M059J (cell line): ENCODE results near the gene ACTR3C. TPM values are rescaled to one million over a fixed set of nuclear protein-coding genes. Genes with fewer than 3 reads are reported as not detected.
"Not testable (repeated sequence)": the region's sequence is repeated elsewhere in the genome, so short reads cannot be mapped to it uniquely, and the experiment has no call there.

Experiments used
- DNase-seq: peaks from one replicate; pipeline ENCODE4 v3.0.0-alpha.2; 2012; ENCODE audit warnings: low read depth
- total RNA-seq: library from RNA; depleted of rRNA; stranded (reverse); fragments of >200 nt; shearing (Covaris generic); gene quantifications from 2 replicates; pipeline ENCODE4 v1.2.3, GENCODE V29; 2014

ACTR3C gene
- total RNA-seq, 1 experiment from 2014 or later = not detected

DNA sequence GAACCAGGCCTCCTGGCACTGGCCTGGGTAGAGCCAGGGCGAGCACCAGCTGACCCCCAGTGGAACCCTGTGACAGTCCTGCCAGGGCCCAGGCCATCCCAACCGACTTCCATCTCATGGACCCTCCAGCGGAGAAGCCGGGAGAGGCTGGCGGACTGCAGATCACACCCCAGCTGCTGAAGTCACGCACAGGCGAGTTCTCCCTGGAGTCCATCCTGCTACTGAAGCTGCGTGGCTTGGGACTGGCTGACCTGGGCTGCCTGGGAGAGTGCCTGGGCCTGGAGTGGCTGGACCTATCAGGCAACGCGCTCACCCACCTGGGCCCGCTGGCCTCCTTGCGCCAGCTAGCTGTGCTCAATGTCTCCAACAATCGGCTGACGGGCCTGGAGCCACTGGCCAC is 13.4 kb upstream of the ACTR3C start:
- DNase-seq = no peak

DNA sequence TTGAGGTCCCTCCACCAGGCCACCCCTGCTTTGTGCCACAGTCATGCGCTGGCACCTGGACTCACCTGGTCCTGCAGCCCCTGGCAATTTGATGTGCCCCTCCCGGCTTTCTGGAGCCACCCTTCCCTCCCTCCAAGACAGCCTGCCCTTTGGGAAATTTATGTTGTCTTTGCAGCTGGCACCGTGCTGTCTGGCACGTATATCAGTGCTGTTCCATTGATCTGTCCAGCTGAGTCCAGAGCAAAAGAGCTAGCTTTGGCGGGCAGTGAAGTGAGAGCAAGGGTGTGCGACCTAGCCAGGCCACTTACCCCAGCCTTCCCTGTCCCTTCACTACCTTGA is 12.4 kb upstream of the ACTR3C start:
- DNase-seq = no peak

DNA sequence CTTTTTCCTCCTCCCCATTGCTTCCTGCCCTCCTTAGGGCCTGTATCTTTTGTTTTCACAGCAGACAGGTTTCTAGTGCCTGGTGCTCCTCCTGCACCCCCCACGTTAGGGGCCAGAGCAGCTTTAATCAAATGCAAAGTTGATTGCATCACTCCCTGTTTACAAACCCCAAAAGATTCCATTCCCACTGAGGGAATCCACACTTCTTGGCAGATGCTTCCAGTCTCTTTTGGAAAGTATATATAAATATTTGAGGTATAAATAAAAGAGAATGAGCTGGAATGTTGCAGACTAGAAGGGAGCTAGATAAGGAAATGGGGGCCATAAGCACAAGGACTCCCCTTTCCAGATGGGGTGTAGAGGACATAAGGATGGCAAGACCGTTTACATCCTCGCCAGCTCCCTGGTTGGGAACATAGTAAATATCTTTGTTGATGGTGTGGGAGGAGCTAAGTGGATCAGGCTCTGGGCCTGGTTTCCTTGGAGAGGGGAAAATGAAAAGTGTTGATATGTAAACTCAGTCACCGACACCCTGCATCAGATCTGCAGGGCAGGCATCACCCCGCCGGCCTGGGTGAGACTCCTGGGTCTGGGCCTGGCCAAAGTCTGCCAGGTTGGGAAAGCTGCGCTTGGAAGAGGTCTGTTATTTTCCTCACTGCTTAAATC is 11.9 kb upstream of the ACTR3C start:
- peak; percentile 77 for DNase-seq

DNA sequence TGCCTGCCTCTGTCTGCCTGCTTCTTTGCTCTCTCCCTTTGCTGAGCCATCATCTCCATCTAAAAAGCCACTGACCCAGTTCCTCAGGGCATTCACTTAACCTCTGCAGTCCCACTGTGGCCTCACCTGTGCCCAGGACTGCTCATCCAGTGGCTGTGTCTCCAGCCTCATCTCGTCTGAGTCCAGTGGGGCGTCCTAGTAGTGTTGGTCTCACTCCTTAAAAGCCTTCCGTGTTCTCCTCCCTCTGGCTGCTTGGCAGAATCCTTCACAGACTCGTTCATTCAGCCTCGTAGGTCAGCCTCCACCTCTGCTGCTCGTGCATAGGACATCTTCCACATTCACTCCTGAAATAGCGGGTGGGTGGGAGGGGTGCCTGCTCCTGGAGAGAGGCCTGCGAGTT is 10.8 kb upstream of the ACTR3C start:
- no peak for DNase-seq

DNA sequence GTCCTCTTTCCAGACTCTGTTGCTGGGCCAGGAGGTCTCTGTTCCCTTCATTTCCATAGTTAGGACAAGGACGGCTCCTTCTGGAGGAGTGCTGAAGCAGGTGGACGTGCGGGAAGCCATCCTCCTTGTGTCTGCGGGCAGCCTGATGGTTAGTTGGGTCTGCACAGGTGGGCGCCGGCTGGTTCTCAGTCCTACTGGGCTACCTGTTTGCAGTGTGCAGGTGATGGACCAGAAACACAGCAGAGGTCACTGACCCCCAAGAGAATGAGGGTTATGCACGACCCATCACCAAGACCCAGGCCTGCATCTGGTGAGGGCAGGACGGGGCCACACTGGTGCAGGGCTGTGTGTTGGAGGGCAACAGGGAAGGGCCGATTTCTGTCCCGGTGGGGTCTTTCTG is 10.3 kb upstream of the ACTR3C start:
- no peak for DNase-seq

DNA sequence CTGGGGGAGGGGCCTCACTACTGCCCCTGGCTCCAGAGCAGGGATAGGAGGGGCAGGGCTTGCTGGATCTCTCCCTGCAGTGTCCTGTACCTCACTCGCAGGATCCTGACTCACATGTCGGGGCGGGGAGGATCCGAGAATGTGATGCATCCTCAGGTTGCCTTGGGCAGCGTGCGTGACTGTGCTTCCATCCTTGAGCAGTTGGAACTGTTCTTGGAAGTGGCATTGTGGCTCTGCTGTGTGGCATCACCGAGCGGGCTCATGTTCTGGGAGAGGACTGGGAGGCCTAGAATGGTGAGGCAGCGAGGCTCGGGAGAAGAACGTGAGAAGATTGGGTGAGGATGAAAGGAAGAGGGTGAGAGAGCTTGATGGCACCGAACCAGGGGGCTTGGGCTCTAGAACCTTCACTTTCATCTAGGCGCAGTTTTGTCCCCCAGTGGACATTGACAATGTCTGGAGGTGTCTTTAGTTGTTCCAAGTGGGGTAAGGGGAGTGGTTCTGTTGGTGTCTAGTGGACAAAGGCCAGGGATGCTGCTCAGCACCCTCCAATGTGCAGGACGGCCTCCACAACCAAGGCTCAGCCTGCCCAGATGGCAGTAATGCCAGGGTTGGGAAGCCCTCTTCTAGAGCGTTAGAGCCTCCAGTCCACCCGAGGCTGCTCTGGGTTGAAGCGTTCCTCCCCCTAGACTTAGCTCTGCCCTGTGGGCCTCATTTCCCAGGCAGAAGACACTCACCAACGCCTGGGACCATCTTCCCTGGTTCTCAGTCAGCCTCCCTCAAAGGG is 9.7 kb upstream of the ACTR3C start:
- no peak for DNase-seq

DNA sequence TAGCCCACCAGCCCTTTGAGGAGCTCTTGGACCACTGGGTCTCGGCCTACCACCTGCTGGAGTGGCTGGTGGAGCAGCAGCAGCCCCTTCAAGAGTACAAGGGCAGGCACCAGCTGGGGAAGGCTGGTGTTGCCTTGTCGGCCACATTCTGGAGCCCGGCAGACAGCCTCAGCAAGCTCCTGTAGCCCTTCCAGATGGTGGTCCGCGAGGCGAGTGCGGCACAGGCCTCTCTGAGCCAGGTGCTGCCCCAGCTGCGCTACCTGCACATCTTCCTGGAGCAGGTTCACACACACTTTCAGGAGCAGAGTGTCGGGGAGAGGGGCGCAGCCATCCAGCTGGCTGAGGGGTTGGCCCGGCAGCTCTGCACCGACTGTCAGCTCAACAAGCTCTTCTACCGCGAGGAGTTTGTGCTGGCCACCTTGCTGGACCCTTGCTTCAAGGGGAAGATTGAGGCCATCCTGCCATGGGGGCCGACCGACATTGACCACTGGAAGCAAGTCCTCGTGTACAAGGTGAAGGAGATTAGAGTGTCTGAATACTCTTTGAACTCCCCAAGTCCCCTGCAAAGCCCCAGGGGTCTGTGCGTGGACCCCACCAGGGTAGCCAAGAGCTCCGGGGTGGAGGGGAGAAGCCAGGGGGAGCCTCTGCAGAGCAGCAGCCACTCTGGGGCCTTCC is 7.0 kb upstream of the ACTR3C start:
- no peak for DNase-seq

DNA sequence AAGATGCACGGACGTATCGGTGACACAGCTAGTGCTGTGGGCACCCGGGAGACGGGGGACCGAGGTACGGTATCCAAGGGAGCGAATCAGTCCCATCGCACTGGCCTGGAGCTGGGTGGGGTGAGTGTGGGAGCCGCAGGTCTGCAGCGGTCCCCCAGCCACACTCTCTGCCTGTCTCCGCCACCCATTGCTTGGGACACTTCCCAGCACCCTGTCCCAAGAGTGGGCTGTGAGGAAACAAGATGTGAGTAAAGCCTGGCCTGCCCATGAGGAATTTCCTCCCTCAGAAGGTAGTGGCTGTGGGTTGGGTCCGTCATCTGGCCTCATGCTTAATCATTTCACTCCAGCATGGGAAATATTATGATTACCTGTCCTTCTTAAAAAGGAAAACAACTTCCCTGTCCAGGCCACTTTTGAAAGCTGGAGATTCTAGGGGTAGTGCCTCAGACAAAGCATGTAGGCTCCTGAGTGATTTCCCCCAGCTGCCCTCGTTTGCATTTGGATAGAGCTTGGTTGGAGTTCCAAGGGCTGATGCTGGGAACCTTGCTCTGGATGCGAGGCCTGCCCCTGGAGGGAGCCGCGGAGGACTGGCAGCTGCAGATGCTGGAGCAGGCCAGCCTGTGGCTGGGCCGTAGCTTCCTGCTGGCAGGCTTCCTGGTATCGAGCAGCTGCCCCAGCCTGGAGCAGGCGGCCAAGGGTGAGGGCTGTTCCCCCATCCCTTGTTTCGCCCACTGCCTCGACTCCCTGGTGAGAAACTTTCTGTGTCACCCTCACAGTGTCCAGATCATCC is 6.2 kb upstream of the ACTR3C start:
- DNase-seq = no peak

DNA sequence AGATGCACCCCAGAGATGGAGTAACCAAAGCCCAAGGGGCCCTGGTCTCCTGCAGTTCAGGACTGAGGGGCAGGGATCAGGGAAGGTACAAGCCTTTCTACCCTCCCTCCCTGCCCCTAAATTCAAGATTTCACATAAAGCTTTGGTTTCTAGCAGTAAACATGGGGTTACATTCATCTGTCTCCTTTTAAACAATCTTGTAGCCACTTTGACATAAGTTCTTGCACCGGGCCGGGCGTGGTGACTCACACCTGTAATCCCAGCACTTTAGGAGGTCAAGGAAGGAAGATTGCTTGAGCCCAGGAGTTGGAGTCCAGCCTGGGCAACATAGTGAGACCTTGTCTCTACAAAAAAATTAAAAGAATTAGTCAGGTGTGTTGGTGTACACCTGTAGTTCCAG is 4.0 kb upstream of the ACTR3C start:
- no peak for DNase-seq

DNA sequence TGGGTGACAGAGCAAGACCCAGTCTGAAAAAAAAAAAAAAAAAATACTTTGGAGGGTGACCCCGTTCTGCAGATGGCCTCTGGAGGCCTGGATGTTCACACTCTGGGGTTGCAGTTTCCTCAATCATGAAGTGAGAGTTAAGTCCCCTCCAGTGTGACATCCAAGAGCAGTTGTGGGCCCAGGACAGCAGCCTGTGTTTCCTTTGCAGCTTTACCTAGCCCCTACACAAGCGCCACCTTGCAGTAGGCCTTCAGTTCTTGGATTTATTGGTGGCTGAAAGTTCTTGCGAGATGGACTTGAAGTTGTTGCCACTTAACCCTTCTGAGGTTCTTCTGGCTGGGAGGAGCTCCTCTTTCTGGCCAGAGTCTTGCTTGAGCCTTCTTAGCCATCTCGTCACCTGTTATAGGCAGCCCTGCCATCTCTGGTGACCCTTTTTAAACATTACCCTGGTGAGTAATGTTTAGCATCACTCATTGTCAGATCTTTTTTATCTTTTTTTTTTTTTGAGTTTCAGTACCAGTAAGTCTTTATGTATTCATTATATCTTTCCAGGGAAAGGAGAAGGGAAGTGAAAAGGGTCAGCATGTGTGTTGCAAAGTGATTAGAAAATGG is 3.4 kb upstream of the ACTR3C start:
- no peak for DNase-seq

DNA sequence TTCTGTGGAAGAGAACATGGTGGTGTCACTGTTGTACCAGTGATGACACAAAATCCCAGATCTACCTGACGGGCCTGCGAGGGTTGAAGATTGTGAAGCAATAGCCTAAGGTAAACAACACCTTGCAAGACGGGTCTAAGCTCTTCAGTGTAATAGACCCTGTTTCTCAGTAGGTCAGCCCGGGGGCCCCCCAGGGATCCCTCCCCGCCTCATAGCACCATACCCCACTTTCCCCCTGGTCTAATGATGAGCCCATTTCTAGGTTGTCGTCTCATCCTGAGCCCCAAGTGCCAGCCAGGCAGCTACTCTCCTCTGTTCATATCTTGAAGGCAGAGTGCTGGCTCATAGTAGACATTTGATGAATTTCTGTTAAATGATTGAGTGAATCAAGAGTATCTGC is 2.6 kb upstream of the ACTR3C start:
- DNase-seq = no peak

DNA sequence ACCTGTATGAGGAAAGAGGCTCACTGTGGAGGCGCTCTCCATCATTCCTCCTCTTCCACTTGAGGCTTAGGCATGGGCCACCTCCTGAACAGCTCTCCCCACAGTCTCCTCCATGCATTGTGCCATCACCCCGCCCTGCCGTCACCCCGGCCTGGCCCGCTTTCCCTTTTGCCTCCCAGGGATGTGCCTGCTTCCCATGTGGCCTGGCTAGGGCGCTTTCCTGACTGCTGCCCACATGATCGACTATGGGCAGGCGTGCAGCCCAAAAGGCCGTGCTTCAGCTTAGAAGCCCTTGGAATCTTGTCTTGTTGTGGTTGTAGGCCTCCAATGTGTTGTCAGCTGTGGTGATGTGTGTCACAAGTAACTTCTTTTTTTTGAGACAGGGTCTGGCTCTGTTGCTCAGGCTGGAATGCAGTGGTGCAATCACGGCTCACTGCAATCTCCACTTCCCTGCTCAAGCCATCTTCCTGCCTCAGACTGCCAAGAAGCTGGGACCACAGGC is 1.8 kb upstream of the ACTR3C start:
- DNase-seq = no peak

DNA sequence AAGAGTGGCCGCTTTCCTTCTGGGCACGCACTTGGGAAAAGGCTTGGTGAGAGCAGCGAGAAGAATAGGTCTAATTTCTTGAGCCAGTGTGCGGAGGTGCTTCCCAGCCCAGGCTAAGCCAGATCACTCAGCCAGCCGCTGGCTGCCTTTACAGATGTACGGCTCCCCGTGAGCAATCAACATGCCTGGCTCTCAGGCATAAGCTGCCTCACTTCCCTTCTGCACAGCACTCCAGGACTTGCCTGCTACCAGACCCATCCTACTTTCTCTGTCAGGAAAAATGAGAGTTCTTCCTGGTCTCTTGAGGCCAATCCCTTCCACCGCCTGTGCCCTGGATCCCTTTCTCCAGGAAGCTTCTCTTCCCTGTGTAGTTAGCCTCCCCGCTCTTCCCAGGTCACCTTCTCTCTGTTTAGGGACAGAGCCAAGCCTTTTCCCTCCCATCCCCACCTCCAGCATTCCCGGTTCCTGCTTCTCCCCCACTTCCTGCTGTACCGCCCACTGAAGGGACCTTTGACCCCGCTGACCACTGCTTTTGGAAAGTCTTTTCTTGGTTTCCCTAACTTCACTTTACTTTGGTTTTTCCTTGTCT is 1.1 kb upstream of the ACTR3C start:
- DNase-seq = no peak

DNA sequence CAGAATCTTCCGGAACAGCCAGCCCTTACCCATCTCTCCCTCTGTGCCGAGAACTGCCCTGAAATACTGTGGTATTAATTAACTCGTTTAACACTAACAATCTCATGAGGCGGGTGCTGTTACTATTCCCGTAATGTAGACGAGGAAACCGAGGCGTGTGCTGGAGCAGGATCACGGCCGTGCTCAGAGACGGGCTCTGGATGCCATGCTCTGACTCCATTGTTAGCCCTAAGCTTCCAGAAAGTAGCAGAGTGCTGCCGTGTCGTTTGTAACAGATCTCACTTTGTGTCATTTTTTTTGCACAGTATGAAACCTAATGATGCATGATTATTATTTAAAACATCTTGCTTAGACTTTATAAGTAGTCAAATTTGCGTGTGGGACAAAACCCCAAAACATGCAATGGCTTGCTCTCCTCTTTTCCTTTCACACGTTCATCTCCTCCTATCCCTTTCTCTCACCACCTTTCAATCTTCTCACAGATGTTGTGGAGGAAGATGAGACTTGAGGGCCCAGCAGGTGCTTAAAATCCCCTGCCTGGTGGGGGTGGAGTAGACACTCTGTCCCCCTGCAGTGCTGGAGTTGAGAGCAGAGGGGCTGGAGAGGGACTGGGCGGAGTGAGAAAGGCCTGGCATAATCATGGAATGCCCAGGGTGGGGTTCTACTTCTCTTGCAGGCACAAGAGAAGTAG is 482 bp upstream of the ACTR3C start:
- DNase-seq = no peak

DNA sequence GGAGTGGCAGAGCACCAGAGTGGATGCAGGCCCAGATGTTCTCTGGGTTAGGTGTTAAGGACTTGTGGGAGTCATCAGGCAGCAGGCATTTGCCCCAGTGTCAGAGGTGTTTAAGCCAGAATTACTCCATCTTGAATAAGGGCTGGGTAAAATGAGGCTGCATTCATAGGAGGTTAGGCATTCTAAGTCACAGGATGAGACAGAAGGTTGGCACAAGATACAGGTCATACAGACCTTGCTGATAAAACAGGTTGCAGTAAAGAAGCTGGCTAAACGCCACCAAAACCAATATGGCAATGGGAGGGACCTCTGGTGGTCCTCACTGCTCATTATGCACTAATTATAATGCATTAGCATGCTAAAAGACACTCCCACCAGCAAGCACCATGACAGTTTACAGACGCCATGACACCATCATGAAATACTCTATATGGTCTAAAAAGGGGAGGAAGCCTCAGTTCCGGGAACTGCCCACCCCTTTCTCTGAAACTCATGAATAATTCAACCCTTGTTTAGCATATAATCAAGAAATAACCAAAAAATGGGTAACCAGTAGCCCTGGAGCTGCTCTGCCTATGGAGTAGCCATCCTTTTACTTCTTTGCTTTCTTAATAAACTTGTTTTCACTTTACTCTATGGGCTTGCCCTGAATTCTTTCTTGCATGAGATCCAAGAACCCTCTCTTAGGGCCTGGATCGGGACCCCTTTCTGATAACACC is 1.1 kb downstream of the ACTR3C start:
- DNase-seq = no peak

DNA sequence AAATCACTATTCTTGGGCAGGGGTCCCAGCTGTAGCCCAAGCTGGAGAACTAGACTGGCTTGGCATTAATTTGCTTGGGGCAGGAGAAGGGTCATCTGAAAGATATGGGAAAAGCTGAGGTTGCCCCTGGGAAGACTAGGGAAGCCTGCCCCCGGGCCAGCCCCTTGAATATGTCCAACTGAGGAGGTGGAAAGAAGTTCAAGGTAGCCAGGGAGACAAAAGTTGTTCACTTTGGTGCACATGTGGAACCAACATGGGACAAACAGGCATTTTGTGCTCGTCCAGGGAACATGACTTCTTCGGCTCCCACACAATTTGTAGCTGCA is 1.6 kb downstream of the ACTR3C start:
- no peak for DNase-seq

DNA sequence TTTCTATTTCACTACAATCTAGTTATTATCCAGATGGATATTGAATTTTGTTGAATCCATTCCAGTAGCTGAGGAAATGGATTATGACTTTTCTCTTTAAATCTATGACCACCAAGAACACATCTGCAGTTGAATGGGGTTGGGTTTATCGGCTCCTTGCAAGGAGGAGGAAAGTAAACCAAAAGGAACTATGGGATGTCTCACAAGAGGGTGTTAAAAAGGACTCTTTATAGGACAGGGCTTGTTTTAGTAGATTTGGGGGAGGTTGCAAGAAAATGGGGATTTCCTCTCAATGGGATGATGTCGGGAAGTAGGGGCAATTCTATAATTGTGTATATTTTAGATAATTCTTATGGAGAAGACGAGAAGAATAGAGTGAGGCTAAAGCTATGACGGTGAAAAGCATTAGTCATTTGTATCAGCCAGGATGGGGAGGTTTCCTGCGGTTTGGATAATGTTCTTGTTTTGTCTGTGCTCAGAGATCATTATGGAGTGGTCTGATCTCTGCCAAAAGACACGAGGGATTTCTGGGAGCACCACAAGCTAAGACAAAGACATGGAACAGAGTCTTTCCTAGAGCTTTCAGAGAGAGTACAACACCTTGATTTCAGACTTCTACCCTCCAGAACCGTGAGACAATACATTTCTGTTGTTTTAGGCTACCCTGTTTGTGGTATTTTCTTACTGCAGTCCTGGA is 5.4 kb downstream of the ACTR3C start:
- peak; percentile 96 for DNase-seq

DNA sequence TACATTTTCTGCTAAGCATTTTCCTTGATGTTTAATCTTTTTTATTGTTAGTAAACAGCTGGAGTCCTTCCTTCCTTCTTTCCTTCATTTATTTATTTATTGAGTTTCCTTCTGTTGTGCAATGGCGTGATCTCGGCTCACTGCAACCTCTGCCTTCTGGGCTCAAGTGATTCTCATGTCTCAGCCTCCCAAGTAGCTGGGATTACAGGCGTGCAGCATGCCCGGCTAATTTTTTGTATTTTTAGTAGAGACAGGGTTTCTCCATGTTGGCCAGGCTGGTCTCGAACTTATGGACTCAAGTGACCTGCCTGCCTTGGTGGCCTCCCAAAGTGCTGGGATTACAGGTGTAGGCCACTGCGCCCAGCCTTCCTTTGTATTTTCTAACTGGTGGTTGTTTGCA is 6.4 kb downstream of the ACTR3C start:
- not testable (repeated sequence) for DNase-seq

DNA sequence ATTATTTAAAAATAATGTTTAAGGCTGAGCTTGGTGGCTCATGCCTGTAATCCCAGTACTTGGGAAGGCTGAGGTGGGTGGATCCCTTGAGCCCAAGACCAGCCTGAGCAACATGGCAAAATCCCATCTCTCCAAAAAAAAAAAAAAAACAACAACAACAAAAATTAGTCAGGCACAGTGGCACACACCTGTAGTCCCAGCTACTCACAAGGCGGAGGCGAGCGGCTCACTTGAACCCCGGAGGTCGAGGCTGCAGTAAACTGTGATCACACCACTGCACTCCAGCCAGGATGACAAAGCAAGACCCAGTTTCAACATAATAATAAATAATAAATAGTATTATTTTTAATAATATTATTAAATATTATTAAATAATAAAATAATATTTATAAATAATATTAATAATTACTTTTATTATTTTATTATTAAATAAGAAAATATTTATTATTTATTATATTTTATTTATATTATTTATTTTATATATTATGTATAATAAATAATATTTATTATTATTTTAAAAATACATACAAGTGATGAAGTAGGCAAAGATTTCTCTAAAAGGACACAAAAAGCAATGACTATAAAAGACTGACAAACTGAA is 8.6 kb downstream of the ACTR3C start:
- DNase-seq = no peak
